Psoas muscle (tissue), 8 donors: ENCODE measurements around the gene WDR6. TPM values are rescaled to one million over a fixed set of nuclear protein-coding genes. Genes with fewer than 3 reads are reported as not detected.
A peak's percentile ranks its signal among the peaks of the same experiment; 100 is the strongest.

ENCODE experiments used
- ATAC-seq, 4 donors: fragments of 200-7000 bp; cut with Tn5 transposase; one replicate each; pipeline ENCODE4 v1.9.1; 2020; ENCODE audit warnings: moderate library complexity in 3 of 4, mild to moderate bottlenecking in 2 of 4
- DNase-seq, 2 donors: peaks; one replicate each; pipeline ENCODE4 v3.0.0-alpha.2; 2020
- H3K27ac ChIP-seq: fragments of 200-600 bp; one replicate; pipeline ENCODE4 v1.8.0; 2022
- H3K27me3 ChIP-seq, 3 donors: fragments of 200-600 bp in 1 of 3; one replicate each; pipeline versions ENCODE4 v1.6.1 to v1.8.0; 2013 to 2022; ENCODE audit warnings: low read length in 2 of 3, mild to moderate bottlenecking in 2 of 3, moderate library complexity in 1 of 3; ENCODE audit not compliant: insufficient read depth in 3 of 3
- H3K36me3 ChIP-seq, 2 donors: fragments of 200-600 bp in 1 of 2; one replicate each; pipeline versions ENCODE4 v1.6.1 to v1.8.0; 2013 to 2022; ENCODE audit warnings: low read depth in 1 of 2, mild to moderate bottlenecking in 1 of 2, moderate library complexity in 1 of 2; ENCODE audit not compliant: insufficient read depth in 1 of 2
- H3K4me1 ChIP-seq: fragments of 200-600 bp; one replicate; pipeline ENCODE4 v1.8.0; 2022
- H3K4me3 ChIP-seq: fragments of 200-600 bp; one replicate; pipeline ENCODE4 v1.8.0; 2022; ENCODE audit warnings: mild to moderate bottlenecking
- H3K9me3 ChIP-seq: fragments of 200-600 bp; one replicate; pipeline ENCODE4 v1.8.0; 2022
- CTCF ChIP-seq: fragments of 200-600 bp; IDR thresholded peaks from one replicate; pipeline ENCODE4 v1.8.0; 2022; ENCODE audit warnings: antibody characterized with exemption
- WGBS, 3 donors: extraction: QIAGEN DNeasy Blood & Tissue Kit; methylation state at CpG; one replicate each; pipeline versions ENCODE4 v1.1.6 to v1.1.7; 2013; 5-methylcytosine and 5-hydroxymethylcytosine counted together
- intact Hi-C, 2 donors: fragments of 100-400 bp; cut with DNase I; formaldehyde crosslinking; loops; one replicate each; pipeline versions ENCODE4 v1.11.0 to v1.14.2; 2022
- long read RNA-seq, 2 donors: library from polyadenylated mRNA; unstranded; transcript quantifications; one replicate each; pipeline ENCODE4 v2.0.0, GENCODE V29; 2021
- polyA plus RNA-seq, 3 donors: library from polyadenylated mRNA; stranded (reverse); fragments of 200-250 nt; gene quantifications; one replicate each; pipeline ENCODE4 v1.2.3, GENCODE V29; 2013
- total RNA-seq, 4 donors: library from RNA; stranded (reverse); fragmentation: NEBNext Ultra II Directional in 2 of 4; extraction: Animal tissue kit (Norgen Biotek cat#: 25700) in 2 of 4; gene quantifications; one replicate each; pipeline versions ENCODE4 v1.2.1 to v1.2.4, GENCODE V29; 2021 to 2023
- donor health status: healthy with polysubstance abuse.
- donor health status: DM: no; HTN: no; CAD: no; lungs with moderate emphysema.
- donor health status: Bipolar disorder and iron deficiency.
- donor health status: healthy.
- donor health status: DM: yes; HTN: yes; CAD: no.
- donor health status: DM: no; HTN: no; CAD: no.
- donor health status: DM: no; HTN: no; CAD: no.
- donor health status: DM: yes; HTN: yes; CAD: no.

The WDR6 gene
- 10 to 100 TPM; 55.1 to 65.7 (median 59.6) TPM for total RNA-seq
- polyA plus RNA-seq = 10 to 100 TPM; 30.5 to 49.5 (median 46.9) TPM
- long read RNA-seq, donor 1, full-length matches to known transcripts = 41 of 83 reads
- long read RNA-seq, donor 1, partial matches to known transcripts = 34 of 83 reads
- long read RNA-seq, donor 1, other reads (novel, unspliced or antisense) = 8 of 83 reads
- long read RNA-seq, donor 2, full-length matches to known transcripts = 71 of 120 reads
- long read RNA-seq, donor 2, partial matches to known transcripts = 36 of 120 reads
- long read RNA-seq, donor 2, other reads (novel, unspliced or antisense) = 13 of 120 reads

- intact Hi-C loops = no loop called here
- peak; percentile 35 for TF ChIP-seq CTCF
- Histone ChIP-seq H3K36me3 (peaks cover 0 to 12% of the 10 kb centered on the region in 2 donors), H3K4me3 (peak within 1 kb of the TSS; percentile 87), H3K9me3 (no peaks in the 10 kb centered on the region), H3K4me1 (peaks cover 28% of the 10 kb centered on the region), H3K27me3 (no peaks in the 10 kb centered on the region), H3K27ac (peak within 1 kb of the TSS; percentile 95)
- 0 to 1% (median 0%) methylated on average over 63 to 65 of the region's 65 CpGs for WGBS, 3 donors
- DNase-seq = peak; percentile 97 to 98
- peak; percentile 93 to 96 (median 94) for ATAC-seq
Observed at GRCh38 chr3:49007068-49007770, at the start of gene WDR6. WDR6 (plus strand) TSS chr3:49007391; CDS start chr3:49007432, 41 bp downstream.

DNA sequence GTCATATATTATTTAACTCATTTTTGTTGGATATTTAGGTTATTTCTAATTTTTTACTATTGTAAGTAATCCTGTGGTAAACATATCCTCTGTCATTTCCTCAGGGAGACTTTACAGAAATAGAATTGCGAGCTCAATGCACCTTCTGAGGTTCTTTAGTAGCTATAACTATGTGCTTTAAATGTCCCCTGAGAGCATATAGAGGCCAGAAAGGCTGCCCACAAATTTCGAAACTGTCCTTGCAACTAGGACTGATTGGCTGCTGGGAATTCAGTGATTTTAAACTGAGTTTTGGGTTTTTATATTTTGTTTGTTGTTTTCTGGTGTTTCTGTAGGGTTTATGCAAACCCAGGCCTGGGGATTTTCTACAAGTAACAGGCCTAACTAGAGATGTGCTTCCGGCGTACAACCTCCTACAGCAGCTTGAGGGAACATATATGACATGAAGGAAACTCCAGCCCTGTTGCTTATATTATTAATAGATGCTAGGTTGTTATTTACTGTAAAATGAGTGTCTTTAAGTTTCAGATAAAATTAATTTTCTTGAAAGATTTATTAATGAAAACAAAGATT lies 46.3 kb upstream of the WDR6 start:
- no peaks in the 10 kb centered on the region for H3K9me3 ChIP-seq
- H3K36me3 ChIP-seq = peaks cover 2 to 63% of the 10 kb centered on the region in 2 donors
- 58 to 71% (median 60%) methylated on average over 4 of the region's 4 CpGs for WGBS, 3 donors
- no peak for DNase-seq
- intact Hi-C loops = no loop called here
- ATAC-seq = no peak
- no peaks in the 10 kb centered on the region for H3K27me3 ChIP-seq
- no peak for TF ChIP-seq CTCF
- no peak overlapping the region for H3K4me3 ChIP-seq
- peak overlapping the region; percentile 27 for H3K27ac ChIP-seq
- H3K4me1 ChIP-seq = peaks cover 12% of the 10 kb centered on the region

DNA sequence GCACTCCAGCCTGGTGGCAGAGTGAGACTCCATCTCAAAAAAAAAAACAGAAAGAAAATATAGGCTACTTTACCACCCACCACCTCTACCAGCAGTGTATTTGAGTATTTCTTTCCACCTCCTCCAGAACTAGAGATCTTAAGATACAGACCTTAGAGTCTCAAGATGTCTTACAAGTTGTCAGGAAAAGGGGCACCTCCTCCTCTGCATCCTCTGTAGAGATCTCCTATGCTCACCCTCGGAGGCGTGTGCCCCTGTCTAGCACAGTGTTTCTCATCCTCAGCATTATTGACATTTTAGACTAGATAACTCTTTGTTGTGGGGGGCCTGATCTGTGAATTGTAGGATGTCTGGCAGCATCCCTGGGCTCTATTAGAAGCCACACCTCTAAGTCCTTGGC lies 44.9 kb upstream of the WDR6 start:
- H3K4me3 ChIP-seq = no peak overlapping the region
- TF ChIP-seq CTCF = no peak
- H3K4me1 ChIP-seq = peaks cover 25% of the 10 kb centered on the region
- DNase-seq = no peak
- no peak overlapping the region for H3K27ac ChIP-seq
- H3K9me3 ChIP-seq = no peaks in the 10 kb centered on the region
- WGBS, 3 donors = 86 to 93% (median 93%) methylated on average over 2 of the region's 2 CpGs
- intact Hi-C loops = no loop called here
- no peaks in the 10 kb centered on the region for H3K27me3 ChIP-seq
- peaks cover 2 to 76% of the 10 kb centered on the region in 2 donors for H3K36me3 ChIP-seq
- ATAC-seq = no peak

- H3K36me3 ChIP-seq = peaks cover 2 to 76% of the 10 kb centered on the region in 2 donors
- intact Hi-C loops = no loop called here
- H3K4me1 ChIP-seq = peaks cover 25% of the 10 kb centered on the region
- no peaks in the 10 kb centered on the region for H3K27me3 ChIP-seq
- TF ChIP-seq CTCF = no peak
- WGBS, 3 donors = 84 to 89% (median 88%) methylated on average over 4 of the region's 4 CpGs
- H3K4me3 ChIP-seq = no peak overlapping the region
- DNase-seq (no peak), ATAC-seq (no peak)
- no peaks in the 10 kb centered on the region for H3K9me3 ChIP-seq
- H3K27ac ChIP-seq = no peak overlapping the region
Observed at GRCh38 chr3:48962939-48963338, 44.3 kb upstream of the WDR6 start.
